Endothelial cell of umbilical vein (primary cell): ENCODE data around the gene UBA5. TPM values are rescaled to one million over a fixed set of nuclear protein-coding genes. Genes with fewer than 3 reads are reported as not detected.

Source experiments
- BruUV-seq: library from RNA; stranded (reverse); fragments of 400-500 nt; replicated peaks from 2 replicates; lab custom pipeline; 2021; lab: Mats Ljungman, UMichigan
- CTCF ChIA-PET: fragments of 300-600, 350-600 bp; sonication (Branson Sonifier 250); formaldehyde crosslinking; loops from one replicate; lab custom pipeline; 2021; ENCODE audit warnings: antibody characterized with exemption, inconsistent platforms; lab: Charles Lee
- POLR2A ChIA-PET: fragments of 300-600, 350-600 bp; sonication (Branson Sonifier 250); formaldehyde crosslinking; loops from one replicate; lab custom pipeline; 2021; ENCODE audit warnings: antibody characterized with exemption, inconsistent platforms; lab: Charles Lee
- DNase-seq: peaks from one replicate; pipeline ENCODE4 v3.0.0-alpha.2; 2011; ENCODE audit warnings: low read depth, low spot score
- FAIRE-seq: peaks from 2 replicates; lab custom pipeline; 2011; peaks lifted over from hg19 to GRCh38; lab: Jason Lieb, UNC
- H2AFZ ChIP-seq: 2 replicates; pipeline ENCODE4 v1.6.0; 2012; ENCODE audit warnings: low read depth, low read length, control low read depth, inconsistent platforms
- H3K27ac ChIP-seq: 2 replicates; pipeline ENCODE4 v1.5.1; 2011; ENCODE audit warnings: low read depth, mild to moderate bottlenecking, control low read depth, low read length, moderate library complexity; ENCODE audit not compliant: insufficient read depth
- H3K27me3 ChIP-seq, 2 experiments: 2 replicates each; pipeline versions ENCODE4 v1.6.0 to v1.6.1; 2011; ENCODE audit warnings: low read length in 2 of 2, mixed read lengths in 1 of 2; ENCODE audit not compliant: control insufficient read depth in 2 of 2, insufficient read depth in 2 of 2
- H3K36me3 ChIP-seq, 2 experiments: 2 replicates in 1 of 2; 3 replicates in 1 of 2; pipeline ENCODE4 v1.5.1; 2011; ENCODE audit warnings: low read length in 2 of 2, mild to moderate bottlenecking in 1 of 2, moderate library complexity in 1 of 2; ENCODE audit not compliant: control insufficient read depth in 2 of 2, insufficient read depth in 2 of 2; ENCODE audit errors: extremely low read depth in 1 of 2
- H3K4me1 ChIP-seq: 3 replicates; pipeline ENCODE4 v1.5.1; 2011; ENCODE audit warnings: mild to moderate bottlenecking, low read length; ENCODE audit not compliant: control insufficient read depth, insufficient read depth; ENCODE audit errors: extremely low read depth
- H3K4me2 ChIP-seq: 2 replicates; pipeline ENCODE4 v1.6.1; 2011; ENCODE audit warnings: low read length, control low read depth, mixed read lengths; ENCODE audit not compliant: insufficient read depth
- H3K4me3 ChIP-seq, 3 experiments: fragments of 200-600 bp in 1 of 3; sonication (generic), shearing (Covaris generic) in 1 of 3; replicated peaks in 1 of 3; 2 replicates each; pipeline ENCODE4 v1.5.1; 2011 to 2016; ENCODE audit warnings: control low read depth in 3 of 3, low read length in 3 of 3, mild to moderate bottlenecking in 2 of 3, inconsistent platforms in 1 of 3, low read depth in 1 of 3, moderate library complexity in 1 of 3; ENCODE audit not compliant: insufficient read depth in 1 of 3
- H3K79me2 ChIP-seq: 2 replicates; pipeline ENCODE4 v1.6.0; 2012; ENCODE audit warnings: low read length, inconsistent platforms; ENCODE audit not compliant: control insufficient read depth, insufficient read depth
- H3K9ac ChIP-seq: replicated peaks from 2 replicates; pipeline ENCODE3; 2011; ENCODE audit warnings: low read length, control low read depth; ENCODE audit not compliant: insufficient read depth; ENCODE audit errors: extremely low read depth
- H3K9me1 ChIP-seq: replicated peaks from 3 replicates; pipeline ENCODE4 v1.6.0; 2011; ENCODE audit warnings: mild to moderate bottlenecking, low read length; ENCODE audit not compliant: control insufficient read depth, insufficient read depth; ENCODE audit errors: extremely low read depth
- H3K9me3 ChIP-seq: replicated peaks from 2 replicates; pipeline ENCODE4 v1.5.1; 2012; ENCODE audit warnings: low read length, inconsistent platforms; ENCODE audit not compliant: control insufficient read depth, insufficient read depth
- H4K20me1 ChIP-seq: replicated peaks from 2 replicates; pipeline ENCODE3; 2011; ENCODE audit warnings: mild to moderate bottlenecking, low read length; ENCODE audit not compliant: control insufficient read depth, insufficient read depth; ENCODE audit errors: extremely low read depth
- CTCF ChIP-seq, 2 donors: IDR thresholded peaks; 1 replicate in 1 of 2; 2 replicates in 1 of 2; pipeline ENCODE4 v1.5.1; 2011; ENCODE audit warnings: low read length in 2 of 2, mild to moderate bottlenecking in 2 of 2, moderate library complexity in 2 of 2, control low read depth in 1 of 2, inconsistent platforms in 1 of 2, low read depth in 1 of 2; ENCODE audit not compliant: insufficient read depth in 1 of 2; ENCODE audit errors: extremely low read depth in 1 of 2
- EZH2 ChIP-seq: IDR thresholded peaks from 2 replicates; pipeline ENCODE4 v1.6.1; 2012; ENCODE audit warnings: borderline replicate concordance, low read depth, mild to moderate bottlenecking, moderate library complexity, low read length, inconsistent platforms; ENCODE audit not compliant: severe bottlenecking
- FOS ChIP-seq: IDR thresholded peaks from 2 replicates; pipeline ENCODE4 v1.6.1; 2011; ENCODE audit warnings: mild to moderate bottlenecking, low read length, moderate library complexity, borderline replicate concordance; ENCODE audit not compliant: insufficient read depth
- JUN ChIP-seq: IDR thresholded peaks from 2 replicates; pipeline ENCODE4 v1.6.1; 2011; ENCODE audit warnings: borderline replicate concordance, low read depth; ENCODE audit not compliant: insufficient read length, insufficient read depth
- MYC ChIP-seq: IDR thresholded peaks from one replicate; pipeline ENCODE4 v1.6.1; 2011; ENCODE audit warnings: mild to moderate bottlenecking, low read depth, low read length
- POLR2A ChIP-seq: IDR thresholded peaks from 2 replicates; pipeline ENCODE4 v1.6.1; 2012; ENCODE audit warnings: low read depth, mild to moderate bottlenecking, control low read depth, low read length
- POLR2AphosphoS5 ChIP-seq: IDR thresholded peaks from 2 replicates; pipeline ENCODE4 v1.6.1; 2012; ENCODE audit warnings: low read depth, mild to moderate bottlenecking, control low read depth, low read length, moderate library complexity; ENCODE audit not compliant: insufficient read depth
- dilution Hi-C: fragments of 300-500 bp; cut with MboI; formaldehyde crosslinking; loops from one replicate; pipeline ENCODE4 v1.15.0; 2019; ENCODE audit warnings: low sequenced_read_pairs; ENCODE audit not compliant: extremely low pct_ligation_motif_present
- intact Hi-C: fragments of 100-400 bp; cut with micrococcal nuclease; formaldehyde crosslinking; loops from one replicate; pipeline ENCODE4 v1.10.0; 2022
- polyA plus RNA-seq, 4 experiments: library from polyadenylated mRNA; depleted of rRNA in 3 of 4; stranded (reverse) in 3 of 4; unstranded in 1 of 4; fragments of >200 nt; gene quantifications; 2 replicates each; pipeline versions ENCODE4 v1.2.1 to v1.2.3, GENCODE V29; 2011 to 2012; ENCODE audit warnings: missing spikeins in 1 of 4
- total RNA-seq: library from RNA; stranded (reverse); gene quantifications from 2 replicates; pipeline ENCODE4 v1.2.3, GENCODE V29; 2021

Gene UBA5
- total and polyA plus RNA-seq, 2 donors (not counting 3 experiments of a cell fraction or from before 2014, with no cell fraction given) = 19.7 to 38.1 TPM

GRCh38 chr3:132661101-132661500 is 972 bp downstream of the UBA5 start:
- Histone ChIP-seq H3K9me3 (no peaks in the 10 kb centered on the region), H3K4me3 (peak overlapping the region; percentile 43 to 71 (median 70)), H4K20me1 (no peaks in the 10 kb centered on the region), H3K36me3 (no peaks in the 10 kb centered on the region), H3K27me3 (no peaks in the 10 kb centered on the region), H3K9ac (peak overlapping the region; percentile 84), H3K79me2 (peaks cover 31% of the 10 kb centered on the region), H3K27ac (no peak overlapping the region), H2AFZ (no peak overlapping the region), H3K9me1 (no peaks in the 10 kb centered on the region), H3K4me1 (peaks cover 20% of the 10 kb centered on the region), H3K4me2 (peak overlapping the region; percentile 83)
- TF ChIP-seq EZH2 (no peak), POLR2A (no peak), MYC (no peak), FOS (no peak), JUN (no peak), CTCF (IDR thresholded peaks at IDR 0.05; ENCODE audit: extremely low read depth in 1 of 2, insufficient read depth in 1 of 2, low read depth in 1 of 2, low read length in 2 of 2) (no peak), POLR2AphosphoS5 (no peak)
- DNase-seq (peak; percentile 35), FAIRE-seq (no peak)
- no TSS peak for BruUV-seq
- intact Hi-C loops (no loop called here), dilution Hi-C loops (no loop called here)
- CTCF ChIA-PET = interaction anchor here (0.6 to 3.8 kb wide), 6 partner anchors 12 to 253 kb away, joined by 3 to 28 read pairs (median 4); no protein-coding TSS in a partner anchor
- POLR2A ChIA-PET = no interaction called here
